Cardiac fibroblast (primary cell): ENCODE results near the gene ANGPTL7.

ENCODE experiments used
- DNase-seq, 2 donors: peaks; one replicate each; pipeline versions ENCODE4 v3.0.0 to v3.0.0-alpha.2; 2010; ENCODE audit warnings: low read depth in 2 of 2
- H3K4me3 ChIP-seq, 2 donors: replicated peaks in 1 of 2; 1 replicate in 1 of 2; 2 replicates in 1 of 2; pipeline ENCODE4 v1.5.1; 2011; ENCODE audit warnings: low read depth in 2 of 2, low read length in 2 of 2, mild to moderate bottlenecking in 2 of 2, moderate library complexity in 1 of 2
- CTCF ChIP-seq: IDR thresholded peaks from one replicate; pipeline ENCODE4 v1.5.1; 2011; ENCODE audit warnings: low read depth, mild to moderate bottlenecking, low read length, inconsistent platforms

ANGPTL7 gene

GRCh38 chr1:11187494-11187893 is 1.7 kb upstream of the ANGPTL7 start:
- no peak for DNase-seq
- no peak for TF ChIP-seq CTCF
- H3K4me3 ChIP-seq = no peak overlapping the region

- H3K4me3 ChIP-seq = no peak overlapping the region
- no peak for DNase-seq
- no peak for TF ChIP-seq CTCF
Measured at GRCh38 chr1:11187931-11188330, 1.2 kb upstream of the ANGPTL7 start.

GRCh38 chr1:11188381-11188780 is 774 bp upstream of the ANGPTL7 start:
- no peak overlapping the region for H3K4me3 ChIP-seq
- no peak for TF ChIP-seq CTCF
- DNase-seq = peak in 1 of 2 donors; percentile 27

GRCh38 chr1:11193376-11193775 is 4.2 kb downstream of the ANGPTL7 start:
- no peak overlapping the region for H3K4me3 ChIP-seq
- no peak for DNase-seq
- TF ChIP-seq CTCF = no peak

DNA sequence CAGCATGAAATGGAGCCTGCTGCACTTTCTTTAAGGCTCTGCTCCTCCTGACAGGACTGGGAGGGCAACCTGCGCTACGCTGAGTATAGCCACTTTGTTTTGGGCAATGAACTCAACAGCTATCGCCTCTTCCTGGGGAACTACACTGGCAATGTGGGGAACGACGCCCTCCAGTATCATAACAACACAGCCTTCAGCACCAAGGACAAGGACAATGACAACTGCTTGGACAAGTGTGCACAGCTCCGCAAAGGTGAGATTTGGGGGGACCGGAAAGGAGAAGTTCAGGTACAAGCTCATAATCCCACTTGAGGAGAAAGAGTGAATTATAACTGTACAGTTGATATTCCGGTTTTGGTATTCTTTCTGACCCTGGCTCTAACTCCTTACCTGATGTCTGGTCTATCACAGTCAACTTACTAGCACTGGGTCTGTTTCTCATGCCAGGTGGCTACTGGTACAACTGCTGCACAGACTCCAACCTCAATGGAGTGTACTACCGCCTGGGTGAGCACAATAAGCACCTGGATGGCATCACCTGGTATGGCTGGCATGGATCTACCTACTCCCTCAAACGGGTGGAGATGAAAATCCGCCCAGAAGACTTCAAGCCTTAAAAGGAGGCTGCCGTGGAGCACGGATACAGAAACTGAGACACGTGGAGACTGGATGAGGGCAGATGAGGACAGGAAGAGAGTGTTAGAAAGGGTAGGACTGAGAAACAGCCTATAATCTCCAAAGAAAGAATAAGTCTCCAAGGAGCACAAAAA is 5.4 kb downstream of the ANGPTL7 start:
- no peak for TF ChIP-seq CTCF
- DNase-seq = no peak
- no peak overlapping the region for H3K4me3 ChIP-seq

GRCh38 chr1:11196945-11197344 is 7.8 kb downstream of the ANGPTL7 start:
- peak in 1 of 2 donors; percentile 18 for DNase-seq
- no peak overlapping the region for H3K4me3 ChIP-seq
- no peak for TF ChIP-seq CTCF

DNA sequence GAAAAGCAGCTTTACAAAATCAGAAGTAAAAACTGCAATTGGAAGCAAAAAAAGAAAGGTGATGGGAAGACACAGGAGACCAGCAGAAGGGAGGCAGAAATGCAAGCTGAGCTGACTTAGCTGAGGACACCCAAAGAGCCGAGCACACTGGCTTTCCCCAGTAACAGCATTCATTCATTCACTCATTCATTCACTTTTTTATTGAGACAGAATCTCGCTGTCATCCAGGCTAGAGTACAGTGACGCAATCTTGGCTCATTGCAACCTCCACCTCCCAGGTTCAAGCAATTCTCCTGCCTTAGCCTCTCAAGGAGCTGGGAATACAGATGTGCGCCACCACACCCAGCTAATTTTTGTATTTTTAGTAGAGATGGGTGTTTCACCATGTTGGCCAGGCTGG is 8.2 kb downstream of the ANGPTL7 start:
- no peak overlapping the region for H3K4me3 ChIP-seq
- DNase-seq = no peak
- TF ChIP-seq CTCF = no peak
